GM19351 (cell line): Measurements from ENCODE around the gene CHST14.
A peak's percentile ranks its signal among the peaks of the same experiment; 100 is the strongest.

Source experiments
- ATAC-seq: cut with Tn5 transposase; IDR thresholded peaks from one replicate; pipeline ENCODE4 v1.9.1; 2021; ENCODE audit warnings: mild to moderate bottlenecking, moderate library complexity; ENCODE audit not compliant: unreplicated experiment

The CHST14 gene

GRCh38 chr15:40461958-40462357, 8.8 kb upstream of the CHST14 start:
- no peak for ATAC-seq

- no peak for ATAC-seq
These were observed 7.5 kb upstream of the CHST14 start for GRCh38 chr15:40463279-40463678.

GRCh38 chr15:40463886-40464545, 6.8 kb upstream of the CHST14 start:
- no peak for ATAC-seq

DNA sequence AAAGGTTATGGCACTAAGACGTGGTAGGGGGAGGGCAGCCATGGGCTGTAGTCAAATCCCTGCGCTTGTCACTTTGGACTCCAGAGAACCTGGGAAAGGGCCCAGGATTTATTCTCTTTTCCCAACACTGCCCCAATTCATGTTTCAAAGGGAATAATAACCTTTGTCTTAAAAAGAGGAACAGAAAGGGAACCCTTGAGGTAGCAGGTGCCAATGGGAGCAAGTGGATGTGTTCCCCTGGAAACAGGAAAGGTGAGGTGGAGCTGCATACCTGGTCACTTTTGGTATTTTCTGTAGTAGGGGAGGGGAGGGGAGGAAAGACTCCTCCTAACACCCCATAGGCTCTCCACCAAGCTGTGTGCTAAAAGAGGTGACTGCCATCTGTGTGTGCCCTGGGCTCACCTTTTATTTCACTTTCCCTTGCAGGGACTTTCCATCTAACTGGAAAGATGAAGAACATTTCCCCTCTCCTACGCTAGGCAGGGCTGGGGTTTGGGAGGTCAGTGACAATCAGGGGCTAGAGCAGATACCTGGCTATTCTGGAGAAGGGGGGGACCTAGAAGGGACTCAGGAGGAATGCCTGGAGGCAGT, 6.1 kb upstream of the CHST14 start:
- no peak for ATAC-seq

GRCh38 chr15:40465939-40466338, 4.8 kb upstream of the CHST14 start:
- no peak for ATAC-seq

- ATAC-seq, result no peak
These were observed 4.1 kb upstream of the CHST14 start for GRCh38 chr15:40466426-40467260.

DNA sequence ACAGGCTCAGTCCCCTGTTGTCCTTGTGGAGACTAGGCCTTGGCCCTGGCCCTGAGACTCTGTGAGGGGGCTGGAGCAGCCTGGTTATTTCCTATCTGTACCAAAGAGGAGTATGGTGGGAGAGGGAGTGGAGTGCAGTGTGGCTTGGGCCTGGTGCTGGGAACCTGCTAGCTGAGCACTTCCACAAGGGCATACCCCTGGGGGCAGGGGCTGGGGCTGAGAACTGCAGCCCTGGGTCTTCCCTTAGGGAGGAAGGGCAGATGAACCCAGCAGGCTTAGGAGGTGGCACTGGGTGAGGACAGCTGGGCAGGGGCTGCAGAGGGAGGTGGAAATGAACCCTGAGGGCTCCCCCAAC, 3.5 kb upstream of the CHST14 start:
- ATAC-seq, result no peak

DNA sequence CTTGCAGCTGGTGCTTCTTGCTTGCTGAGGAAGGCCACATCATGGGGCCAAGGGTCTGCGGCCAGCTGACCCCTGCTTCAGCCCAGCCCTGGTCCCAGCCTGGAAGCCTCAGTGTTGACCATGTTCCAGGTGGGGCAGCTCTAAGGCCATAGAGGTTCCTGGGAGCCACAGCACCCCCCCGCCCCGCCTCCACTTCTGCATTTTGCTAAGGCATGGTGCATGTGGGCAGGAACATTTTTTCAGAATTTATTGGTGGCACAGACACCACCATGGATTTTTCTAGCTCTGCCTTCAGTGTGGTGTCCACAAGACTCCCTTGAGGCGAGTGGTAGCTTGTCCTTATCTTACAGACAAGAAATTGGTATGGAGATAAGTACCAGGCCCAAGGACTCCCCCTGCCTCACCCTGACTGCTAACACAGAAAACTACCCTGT, 1.9 kb upstream of the CHST14 start:
- ATAC-seq, result no peak

DNA sequence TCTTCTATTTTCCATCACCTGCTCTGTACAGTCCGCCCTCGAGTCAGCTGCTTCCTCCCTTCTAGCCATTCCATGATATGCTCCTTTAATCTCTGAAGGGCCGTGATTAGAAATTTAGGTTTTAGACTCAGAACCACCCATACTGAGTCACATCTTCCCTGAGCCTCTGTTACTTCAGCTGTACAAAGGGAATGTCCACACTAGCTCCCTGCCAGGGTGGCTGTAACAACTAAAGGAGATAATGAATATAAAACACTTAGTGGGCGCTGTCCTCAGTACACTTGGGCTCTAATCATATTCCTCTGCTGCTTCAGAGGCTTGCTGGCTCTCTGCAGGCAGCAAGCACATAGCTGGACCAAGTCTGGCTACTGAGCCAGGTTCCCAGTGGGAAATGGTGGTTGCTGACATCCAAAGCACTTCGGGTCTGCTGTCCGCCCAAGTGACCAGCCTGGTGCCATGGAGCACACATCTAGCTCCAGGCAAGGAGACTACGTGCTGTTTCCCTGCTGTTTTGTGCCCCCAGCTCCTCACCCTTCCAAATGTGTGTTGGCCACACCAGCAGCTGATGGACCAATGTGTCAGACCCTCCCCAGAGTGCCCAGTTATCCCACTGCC, 901 bp upstream of the CHST14 start:
- ATAC-seq, result no peak

GRCh38 chr15:40471105-40471807, 472 bp downstream of the CHST14 start:
- peak; percentile 33 for ATAC-seq

GRCh38 chr15:40471808-40472150, 995 bp downstream of the CHST14 start:
- ATAC-seq, result peak; percentile 13

DNA sequence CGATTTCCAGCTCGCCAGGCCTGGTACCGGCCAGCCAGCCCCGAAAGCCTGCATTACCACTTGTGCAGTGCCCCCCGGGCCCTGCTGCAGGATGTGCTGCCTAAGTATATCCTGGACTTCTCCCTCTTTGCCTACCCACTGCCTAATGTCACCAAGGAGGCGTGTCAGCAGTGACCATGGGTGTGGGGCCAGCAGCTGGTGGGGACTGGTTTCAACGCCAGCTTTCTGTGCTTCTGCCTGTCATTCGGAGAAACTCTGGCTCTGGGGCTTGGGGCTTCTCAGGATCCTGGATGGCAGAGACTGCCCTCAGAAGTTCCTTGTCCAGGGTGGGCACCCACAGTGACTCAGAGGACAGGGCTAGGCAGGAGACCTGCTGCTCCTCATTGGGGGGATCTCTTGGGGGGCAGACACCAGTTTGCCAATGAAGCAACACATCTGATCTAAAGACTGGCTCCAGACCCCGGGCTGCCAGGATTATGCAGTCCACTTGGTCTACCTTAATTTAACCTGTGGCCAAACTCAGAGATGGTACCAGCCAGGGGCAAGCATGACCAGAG, 1.5 kb downstream of the CHST14 start:
- ATAC-seq, result no peak

- no peak for ATAC-seq
These were observed 3.8 kb downstream of the CHST14 start for GRCh38 chr15:40474581-40474980.

DNA sequence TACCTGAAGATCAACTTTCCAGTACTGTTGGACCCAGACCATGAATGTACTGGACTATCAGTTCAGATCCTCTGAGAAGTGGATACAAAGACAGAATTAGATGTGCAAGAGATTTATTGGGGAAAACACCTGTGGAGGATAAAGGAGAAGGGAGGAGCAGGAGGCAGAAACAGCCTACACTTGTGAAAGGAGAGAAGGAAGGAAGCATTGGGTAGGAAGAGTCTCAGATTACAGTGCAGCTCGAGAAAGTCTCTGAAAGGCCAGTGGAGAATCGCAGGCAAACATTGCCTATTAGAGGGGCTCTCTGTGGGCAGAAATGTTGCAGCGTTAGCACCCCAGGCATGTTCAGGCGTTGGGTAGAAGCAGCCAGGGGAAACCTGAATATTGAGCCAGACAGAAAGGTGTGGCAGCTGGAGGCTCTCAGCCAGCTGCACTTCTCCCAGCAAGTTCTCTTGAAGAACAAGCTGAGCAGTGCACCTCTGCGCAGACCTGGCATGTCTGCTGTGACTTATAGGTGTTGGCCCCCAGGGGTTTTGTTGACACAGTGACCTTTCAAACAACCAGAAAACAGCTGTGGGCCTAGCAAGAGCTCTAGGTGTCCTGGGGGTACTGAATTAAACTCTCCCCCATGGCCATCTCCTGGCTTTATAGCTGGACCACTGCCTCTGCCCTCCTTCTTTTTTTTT, 7.0 kb downstream of the CHST14 start:
- ATAC-seq, result no peak

GRCh38 chr15:40479024-40479423, 8.2 kb downstream of the CHST14 start:
- no peak for ATAC-seq

DNA sequence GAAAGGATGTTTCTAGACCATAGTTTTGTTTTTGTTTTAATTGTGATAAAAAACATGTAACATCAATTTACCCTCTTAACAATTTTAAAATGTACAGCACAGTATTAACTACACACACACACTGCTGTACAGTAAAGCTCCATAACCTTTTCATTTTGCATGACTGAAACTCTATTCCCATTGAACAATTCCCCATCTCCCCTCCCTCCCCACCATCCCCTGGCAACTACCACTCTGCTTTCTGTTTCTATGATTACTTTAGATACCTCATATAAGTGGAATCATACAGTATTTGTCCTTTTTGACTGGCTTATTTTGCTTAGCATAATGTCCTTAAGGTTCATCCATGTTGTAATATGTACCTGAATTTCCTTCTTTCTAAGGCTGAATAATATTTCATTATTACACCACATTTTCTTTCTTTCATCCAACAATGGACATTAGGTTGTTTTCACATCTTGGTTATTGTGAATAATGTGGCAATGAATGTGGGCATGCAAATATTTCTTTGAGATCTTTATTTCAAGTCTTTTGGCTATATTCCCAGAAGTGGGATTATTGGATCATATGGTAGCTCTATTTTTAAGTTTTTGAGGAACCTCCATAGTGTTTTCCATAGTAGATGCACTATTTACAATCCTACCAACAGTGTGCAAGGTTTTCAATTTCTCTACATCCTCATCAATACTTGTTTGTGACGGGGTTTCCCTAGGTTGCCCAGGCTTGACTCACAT, 10.7 kb downstream of the CHST14 start:
- ATAC-seq, result no peak

DNA sequence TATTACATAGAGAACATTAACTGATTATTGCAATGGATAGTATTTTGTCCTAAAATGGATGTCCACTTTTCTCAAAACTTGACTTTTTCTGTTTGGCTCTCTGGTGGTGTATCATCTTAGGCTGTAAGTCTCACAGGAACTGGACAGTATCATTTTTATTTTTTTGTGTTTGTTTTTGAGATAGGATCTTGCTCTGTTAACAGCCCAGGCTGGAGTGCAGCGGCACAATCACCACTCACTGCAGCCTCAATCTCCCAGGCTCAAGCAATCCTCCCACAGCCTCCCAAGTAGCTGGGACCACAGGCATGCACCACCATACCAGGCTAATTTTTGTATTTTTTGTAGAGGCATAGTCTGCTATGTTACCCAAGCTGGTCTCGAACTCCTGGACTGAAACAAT, 13.1 kb downstream of the CHST14 start:
- ATAC-seq, result no peak

DNA sequence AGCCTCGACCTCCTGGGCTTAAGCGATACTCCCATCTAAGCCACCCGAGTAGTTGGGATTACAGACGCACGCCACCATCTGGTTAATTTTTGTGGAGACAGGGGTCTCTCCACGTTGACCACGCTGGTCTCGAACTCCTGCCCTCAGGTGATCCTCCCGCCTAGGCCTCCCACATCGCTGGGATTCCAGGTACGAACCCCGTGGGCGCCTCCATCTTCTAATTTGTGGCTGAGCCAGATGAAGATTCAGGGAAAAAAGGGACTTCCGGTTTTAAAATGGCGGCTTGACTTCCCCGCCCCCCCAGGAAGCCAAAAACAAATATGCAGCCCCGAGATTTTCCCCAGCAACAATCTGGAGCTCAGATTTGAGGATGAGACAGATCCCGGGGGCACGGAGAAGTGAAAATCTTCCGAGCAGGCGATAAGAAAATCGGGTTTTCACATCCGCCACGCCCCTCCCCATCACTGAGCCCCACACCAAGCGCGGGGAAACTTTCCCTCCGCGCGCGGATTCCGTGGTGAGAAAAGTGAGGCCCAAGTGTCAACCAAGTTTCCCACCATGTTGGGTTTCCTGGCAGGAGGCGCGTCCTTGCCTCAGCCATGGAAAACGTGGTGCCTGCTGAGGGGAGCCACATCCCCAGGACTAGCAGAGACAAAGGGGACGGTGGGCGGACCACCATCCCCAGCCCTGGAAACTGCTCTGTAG, 15.4 kb downstream of the CHST14 start:
- no peak for ATAC-seq
